WTC11 (cell line): ENCODE measurements around the gene ASPN. TPM values are rescaled to one million over a fixed set of nuclear protein-coding genes. Genes with fewer than 3 reads are reported as not detected.

Source experiments
- ATAC-seq: fragments of 200-7000 bp; cut with Tn5 transposase; 2 replicates; pipeline ENCODE4 v1.10.0; 2021; ENCODE audit warnings: mild to moderate bottlenecking, moderate library complexity
- CTCF ChIA-PET: fragments of 300-600 bp; sonication (Branson Sonifier 250); formaldehyde crosslinking; loops from one replicate; lab custom pipeline; 2021; ENCODE audit warnings: antibody characterized with exemption; lab: Charles Lee
- POLR2A ChIA-PET: fragments of 350-600 bp; sonication (Branson Sonifier 250); formaldehyde crosslinking; loops from one replicate; lab custom pipeline; 2021; ENCODE audit warnings: antibody characterized with exemption; lab: Charles Lee
- DNase-seq: peaks from one replicate; pipeline ENCODE4 v3.0.0; 2021; ENCODE audit warnings: low spot score
- H3K27ac Mint-ChIP-seq: 2 replicates; pipeline ENCODE4 v1.8.0; 2021; ENCODE audit warnings: mixed read lengths
- H3K27me3 Mint-ChIP-seq: 2 replicates; pipeline ENCODE4 v1.8.0; 2021; ENCODE audit warnings: low read depth, mild to moderate bottlenecking, moderate library complexity, mixed read lengths
- H3K36me3 Mint-ChIP-seq: 2 replicates; pipeline ENCODE4 v1.8.0; 2021; ENCODE audit warnings: mixed read lengths
- H3K4me1 Mint-ChIP-seq: 2 replicates; pipeline ENCODE4 v1.8.0; 2022; ENCODE audit warnings: mixed read lengths
- H3K4me3 Mint-ChIP-seq: 2 replicates; pipeline ENCODE4 v1.8.0; 2021; ENCODE audit warnings: mild to moderate bottlenecking, moderate library complexity, mixed read lengths
- H3K9me3 Mint-ChIP-seq: 2 replicates; pipeline ENCODE4 v1.8.0; 2021; ENCODE audit warnings: mixed read lengths
- FOXK1 ChIP-seq: sonication (generic); formaldehyde crosslinking; IDR thresholded peaks from 2 replicates; pipeline ENCODE4 v1.8.0; 2022; ENCODE audit warnings: mild to moderate bottlenecking, moderate library complexity, missing genetic modification reagents
- GRHL2 ChIP-seq: fragments of 250-450 bp; sonication (Bioruptor Pico); IDR thresholded peaks from 2 replicates; pipeline ENCODE4 v1.8.0; 2022; ENCODE audit warnings: mild to moderate bottlenecking, moderate library complexity; ENCODE audit not compliant: insufficient replicate concordance, severe bottlenecking
- HMGA2 ChIP-seq: fragments of 250-450 bp; sonication (Bioruptor Pico); IDR thresholded peaks from 2 replicates; pipeline ENCODE4 v1.4.0; 2021; ENCODE audit warnings: mild to moderate bottlenecking, moderate library complexity
- IRF2 ChIP-seq: sonication (generic); formaldehyde crosslinking; IDR thresholded peaks from 2 replicates; pipeline ENCODE4 v1.8.0; 2022; ENCODE audit warnings: low read depth, missing genetic modification reagents, borderline replicate concordance
- KAT7 ChIP-seq: sonication (generic); formaldehyde crosslinking; IDR thresholded peaks from 2 replicates; pipeline ENCODE4 v1.8.1; 2023; ENCODE audit warnings: missing genetic modification reagents, mild to moderate bottlenecking, borderline replicate concordance
- MXD4 ChIP-seq: fragments of 250-450 bp; sonication (Bioruptor Pico); IDR thresholded peaks from 2 replicates; pipeline ENCODE4 v1.8.0; 2021; ENCODE audit warnings: mild to moderate bottlenecking, moderate library complexity, borderline replicate concordance
- MYBL2 ChIP-seq: sonication (generic); formaldehyde crosslinking; IDR thresholded peaks from 2 replicates; pipeline ENCODE4 v1.8.1; 2023; ENCODE audit warnings: mild to moderate bottlenecking, moderate library complexity, missing genetic modification reagents
- NFATC4 ChIP-seq: fragments of 250-450 bp; sonication (Bioruptor Pico); IDR thresholded peaks from 2 replicates; pipeline ENCODE4 v1.9.0; 2021; ENCODE audit warnings: mild to moderate bottlenecking
- NFYB ChIP-seq: sonication (generic); formaldehyde crosslinking; conservative IDR thresholded peaks from 2 replicates; pipeline ENCODE4 v1.8.0; 2022; ENCODE audit warnings: low read depth, missing genetic modification reagents
- NR2C2 ChIP-seq: sonication (generic); formaldehyde crosslinking; IDR thresholded peaks from 2 replicates; pipeline ENCODE4 v1.8.0; 2022; ENCODE audit warnings: mild to moderate bottlenecking, missing genetic modification reagents
- PRRX2 ChIP-seq: fragments of 250-450 bp; sonication (Bioruptor Pico); IDR thresholded peaks from 2 replicates; pipeline ENCODE4 v1.8.0; 2021; ENCODE audit warnings: mild to moderate bottlenecking
- RELA ChIP-seq: sonication (generic); formaldehyde crosslinking; IDR thresholded peaks from 2 replicates; pipeline ENCODE4 v1.8.1; 2022; ENCODE audit warnings: missing genetic modification reagents, mild to moderate bottlenecking, borderline replicate concordance
- RORB ChIP-seq: fragments of 250-450 bp; sonication (Bioruptor Pico); IDR thresholded peaks from 2 replicates; pipeline ENCODE4 v1.9.0; 2021; ENCODE audit warnings: mild to moderate bottlenecking
- TEAD1 ChIP-seq: sonication (generic); formaldehyde crosslinking; IDR thresholded peaks from 2 replicates; pipeline ENCODE4 v1.8.0; 2022; ENCODE audit warnings: mild to moderate bottlenecking, missing genetic modification reagents
- ZBTB43 ChIP-seq: sonication (generic); formaldehyde crosslinking; IDR thresholded peaks from 2 replicates; pipeline ENCODE4 v1.8.1; 2023; ENCODE audit warnings: mild to moderate bottlenecking, missing genetic modification reagents
- ZMAT4 ChIP-seq: fragments of 250-450 bp; sonication (Bioruptor Pico); IDR thresholded peaks from 2 replicates; pipeline ENCODE4 v1.9.0; 2021; ENCODE audit warnings: mild to moderate bottlenecking
- ZNF219 ChIP-seq: sonication (generic); formaldehyde crosslinking; IDR thresholded peaks from 2 replicates; pipeline ENCODE4 v1.8.0; 2023; ENCODE audit warnings: missing genetic modification reagents, mild to moderate bottlenecking, borderline replicate concordance
- ZNF232 ChIP-seq: sonication (generic); formaldehyde crosslinking; IDR thresholded peaks from 2 replicates; pipeline ENCODE4 v1.8.0; 2022; ENCODE audit warnings: mild to moderate bottlenecking, missing genetic modification reagents
- ZNF671 ChIP-seq: fragments of 250-450 bp; sonication (Bioruptor Pico); IDR thresholded peaks from 2 replicates; pipeline ENCODE4 v1.8.0; 2021; ENCODE audit warnings: mild to moderate bottlenecking
- total RNA-seq: library from RNA; stranded (reverse); gene quantifications from 3 replicates; pipeline ENCODE4 v1.2.3, GENCODE V29; 2021
- TF ChIP-seq, protein P1 (sequence below): sonication (generic); formaldehyde crosslinking; IDR thresholded peaks from 2 replicates; pipeline ENCODE4 v1.8.0; 2023; ENCODE audit warnings: mild to moderate bottlenecking, missing genetic modification reagents
- TF ChIP-seq, protein P2 (sequence below): sonication (generic); formaldehyde crosslinking; IDR thresholded peaks from 2 replicates; pipeline ENCODE4 v1.8.0; 2023; ENCODE audit warnings: missing genetic modification reagents
- TF ChIP-seq, protein P3 (sequence below): sonication (generic); formaldehyde crosslinking; IDR thresholded peaks from 2 replicates; pipeline ENCODE4 v1.8.0; 2022; ENCODE audit warnings: mild to moderate bottlenecking, missing genetic modification reagents
- TF ChIP-seq, protein P4 (sequence below): sonication (generic); formaldehyde crosslinking; IDR thresholded peaks from 2 replicates; pipeline ENCODE4 v1.8.0; 2022; ENCODE audit warnings: missing genetic modification reagents

ASPN gene
- total RNA-seq, 1 experiment from 2014 or later: not detected

DNA sequence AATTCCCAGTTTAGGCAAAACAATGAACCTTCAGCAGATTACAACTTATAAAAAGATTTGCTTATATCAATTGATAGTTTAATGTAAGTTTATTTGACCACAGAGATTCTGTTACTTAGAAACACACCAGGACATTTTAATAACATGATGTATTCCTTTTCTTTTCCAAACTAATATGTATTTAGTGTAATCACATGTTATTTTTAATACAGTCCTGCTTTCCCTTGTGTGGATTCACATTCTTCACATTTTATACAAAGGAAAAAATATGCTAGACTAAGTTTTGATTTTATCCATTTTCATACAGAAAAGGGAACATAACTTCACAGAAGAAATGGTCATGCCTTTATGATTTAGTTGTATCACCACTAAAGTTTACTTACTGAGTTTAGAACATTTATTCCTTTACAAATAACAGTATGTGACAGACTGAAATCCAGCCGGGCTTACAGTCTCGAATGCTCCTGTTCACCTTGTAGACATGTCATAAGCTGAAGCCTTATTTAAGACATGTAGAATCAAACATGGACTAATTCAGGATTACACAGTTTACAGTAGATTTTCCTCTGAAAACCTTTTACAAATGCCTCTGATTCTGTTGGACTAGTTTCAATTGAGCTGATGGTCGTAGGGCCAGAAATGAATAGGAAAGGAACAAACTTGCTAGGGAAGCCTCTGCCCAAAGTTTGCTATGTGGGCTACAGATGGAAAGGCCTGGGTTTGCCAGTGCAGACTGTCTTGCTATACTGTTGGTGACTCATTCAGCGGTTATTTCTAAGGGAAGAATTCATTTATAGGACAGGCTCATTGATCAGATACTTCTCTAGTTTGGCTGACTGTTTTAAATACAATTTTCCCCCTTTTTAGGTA, 6.6 kb upstream of the ASPN start (continued):
- TF ChIP-seq, protein P1, sequence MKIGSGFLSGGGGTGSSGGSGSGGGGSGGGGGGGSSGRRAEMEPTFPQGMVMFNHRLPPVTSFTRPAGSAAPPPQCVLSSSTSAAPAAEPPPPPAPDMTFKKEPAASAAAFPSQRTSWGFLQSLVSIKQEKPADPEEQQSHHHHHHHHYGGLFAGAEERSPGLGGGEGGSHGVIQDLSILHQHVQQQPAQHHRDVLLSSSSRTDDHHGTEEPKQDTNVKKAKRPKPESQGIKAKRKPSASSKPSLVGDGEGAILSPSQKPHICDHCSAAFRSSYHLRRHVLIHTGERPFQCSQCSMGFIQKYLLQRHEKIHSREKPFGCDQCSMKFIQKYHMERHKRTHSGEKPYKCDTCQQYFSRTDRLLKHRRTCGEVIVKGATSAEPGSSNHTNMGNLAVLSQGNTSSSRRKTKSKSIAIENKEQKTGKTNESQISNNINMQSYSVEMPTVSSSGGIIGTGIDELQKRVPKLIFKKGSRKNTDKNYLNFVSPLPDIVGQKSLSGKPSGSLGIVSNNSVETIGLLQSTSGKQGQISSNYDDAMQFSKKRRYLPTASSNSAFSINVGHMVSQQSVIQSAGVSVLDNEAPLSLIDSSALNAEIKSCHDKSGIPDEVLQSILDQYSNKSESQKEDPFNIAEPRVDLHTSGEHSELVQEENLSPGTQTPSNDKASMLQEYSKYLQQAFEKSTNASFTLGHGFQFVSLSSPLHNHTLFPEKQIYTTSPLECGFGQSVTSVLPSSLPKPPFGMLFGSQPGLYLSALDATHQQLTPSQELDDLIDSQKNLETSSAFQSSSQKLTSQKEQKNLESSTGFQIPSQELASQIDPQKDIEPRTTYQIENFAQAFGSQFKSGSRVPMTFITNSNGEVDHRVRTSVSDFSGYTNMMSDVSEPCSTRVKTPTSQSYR (CRISPR knock-in tag): no peak
- no peak for TF ChIP-seq KAT7 (CRISPR knock-in tag)
- TF ChIP-seq MXD4 (CRISPR knock-in tag): no peak
- TF ChIP-seq RORB (CRISPR knock-in tag): no peak
- TF ChIP-seq, all 79 proteins: peak for 0

- ATAC-seq (no peak), DNase-seq (no peak)
- no peak overlapping the region for H3K27ac Mint-ChIP-seq
- H3K27me3 Mint-ChIP-seq: no peaks in the 10 kb centered on the region
- H3K4me1 Mint-ChIP-seq: peaks cover under 1% of the 10 kb centered on the region; the same call in 1 of the 2 replicates
- CTCF ChIA-PET: interaction anchor here (0.7 kb wide), 2 partner anchors 17 to 340 kb away, joined by 3 read pairs; no protein-coding TSS in a partner anchor
- TF ChIP-seq ZNF219 (CRISPR knock-in tag): no peak
- no peak for TF ChIP-seq IRF2 (CRISPR knock-in tag)
- no peak for TF ChIP-seq TEAD1 (CRISPR knock-in tag)
- TF ChIP-seq, protein P2, sequence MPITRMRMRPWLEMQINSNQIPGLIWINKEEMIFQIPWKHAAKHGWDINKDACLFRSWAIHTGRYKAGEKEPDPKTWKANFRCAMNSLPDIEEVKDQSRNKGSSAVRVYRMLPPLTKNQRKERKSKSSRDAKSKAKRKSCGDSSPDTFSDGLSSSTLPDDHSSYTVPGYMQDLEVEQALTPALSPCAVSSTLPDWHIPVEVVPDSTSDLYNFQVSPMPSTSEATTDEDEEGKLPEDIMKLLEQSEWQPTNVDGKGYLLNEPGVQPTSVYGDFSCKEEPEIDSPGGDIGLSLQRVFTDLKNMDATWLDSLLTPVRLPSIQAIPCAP (CRISPR knock-in tag): no peak
- no peak for TF ChIP-seq ZMAT4
- TF ChIP-seq PRRX2 (CRISPR knock-in tag): no peak
- TF ChIP-seq ZBTB43: no peak
- H3K4me3 Mint-ChIP-seq: no peak overlapping the region
- POLR2A ChIA-PET: interaction anchor here (0.6 kb wide), 1 partner anchor 135 kb away, joined by 6 read pairs; no protein-coding TSS in a partner anchor
- no peaks in the 10 kb centered on the region for H3K36me3 Mint-ChIP-seq
- H3K9me3 Mint-ChIP-seq: no peaks in the 10 kb centered on the region
These were observed 4.1 kb upstream of the ASPN start for GRCh38 chr9:92486371-92486770.

DNA sequence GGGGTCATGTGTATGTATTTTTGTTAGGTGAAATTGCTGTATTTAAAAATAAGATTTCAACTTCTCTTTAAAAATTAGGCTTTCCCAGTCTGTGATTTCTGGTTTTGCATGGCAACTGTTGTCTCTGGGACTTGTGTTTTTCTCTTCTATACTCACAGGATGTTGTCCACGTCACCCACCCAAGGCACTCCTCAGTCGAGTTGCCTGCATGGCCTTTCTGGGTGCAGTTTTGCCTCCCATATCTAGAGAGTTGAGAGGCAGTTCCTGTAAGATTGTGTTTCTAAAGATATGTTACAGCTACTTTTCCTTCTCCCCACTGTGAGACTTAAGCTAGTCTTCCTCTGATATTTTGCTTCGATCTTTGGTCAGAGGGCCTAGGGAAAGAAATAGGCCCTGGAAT, 2.3 kb upstream of the ASPN start:
- Mint-ChIP-seq H3K4me1 (peaks cover 16% of the 10 kb centered on the region), H3K4me3 (no peak overlapping the region), H3K27me3 (no peaks in the 10 kb centered on the region), H3K9me3 (no peaks in the 10 kb centered on the region), H3K27ac (no peak overlapping the region), H3K36me3 (no peaks in the 10 kb centered on the region)
- ATAC-seq: no peak
- no peak for DNase-seq
- ChIA-PET CTCF (no interaction called here), POLR2A (interaction anchor here (0.6 kb wide), 1 partner anchor 13 kb away, joined by 3 read pairs; no protein-coding TSS in a partner anchor)
- TF ChIP-seq HMGA2 (CRISPR knock-in tag): no peak
- no peak for TF ChIP-seq GRHL2 (CRISPR knock-in tag)
- TF ChIP-seq ZNF671 (CRISPR knock-in tag): no peak
- TF ChIP-seq ZNF232 (CRISPR knock-in tag): no peak
- no peak for TF ChIP-seq NFATC4 (CRISPR knock-in tag)
- no peak for TF ChIP-seq FOXK1 (CRISPR knock-in tag)
- TF ChIP-seq, protein P3, sequence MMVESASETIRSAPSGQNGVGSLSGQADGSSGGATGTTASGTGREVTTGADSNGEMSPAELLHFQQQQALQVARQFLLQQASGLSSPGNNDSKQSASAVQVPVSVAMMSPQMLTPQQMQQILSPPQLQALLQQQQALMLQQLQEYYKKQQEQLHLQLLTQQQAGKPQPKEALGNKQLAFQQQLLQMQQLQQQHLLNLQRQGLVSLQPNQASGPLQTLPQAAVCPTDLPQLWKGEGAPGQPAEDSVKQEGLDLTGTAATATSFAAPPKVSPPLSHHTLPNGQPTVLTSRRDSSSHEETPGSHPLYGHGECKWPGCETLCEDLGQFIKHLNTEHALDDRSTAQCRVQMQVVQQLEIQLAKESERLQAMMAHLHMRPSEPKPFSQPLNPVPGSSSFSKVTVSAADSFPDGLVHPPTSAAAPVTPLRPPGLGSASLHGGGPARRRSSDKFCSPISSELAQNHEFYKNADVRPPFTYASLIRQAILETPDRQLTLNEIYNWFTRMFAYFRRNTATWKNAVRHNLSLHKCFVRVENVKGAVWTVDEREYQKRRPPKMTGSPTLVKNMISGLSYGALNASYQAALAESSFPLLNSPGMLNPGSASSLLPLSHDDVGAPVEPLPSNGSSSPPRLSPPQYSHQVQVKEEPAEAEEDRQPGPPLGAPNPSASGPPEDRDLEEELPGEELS (CRISPR knock-in tag): no peak
- TF ChIP-seq MYBL2 (CRISPR knock-in tag): no peak
- no peak for TF ChIP-seq RELA
- TF ChIP-seq, protein P4, sequence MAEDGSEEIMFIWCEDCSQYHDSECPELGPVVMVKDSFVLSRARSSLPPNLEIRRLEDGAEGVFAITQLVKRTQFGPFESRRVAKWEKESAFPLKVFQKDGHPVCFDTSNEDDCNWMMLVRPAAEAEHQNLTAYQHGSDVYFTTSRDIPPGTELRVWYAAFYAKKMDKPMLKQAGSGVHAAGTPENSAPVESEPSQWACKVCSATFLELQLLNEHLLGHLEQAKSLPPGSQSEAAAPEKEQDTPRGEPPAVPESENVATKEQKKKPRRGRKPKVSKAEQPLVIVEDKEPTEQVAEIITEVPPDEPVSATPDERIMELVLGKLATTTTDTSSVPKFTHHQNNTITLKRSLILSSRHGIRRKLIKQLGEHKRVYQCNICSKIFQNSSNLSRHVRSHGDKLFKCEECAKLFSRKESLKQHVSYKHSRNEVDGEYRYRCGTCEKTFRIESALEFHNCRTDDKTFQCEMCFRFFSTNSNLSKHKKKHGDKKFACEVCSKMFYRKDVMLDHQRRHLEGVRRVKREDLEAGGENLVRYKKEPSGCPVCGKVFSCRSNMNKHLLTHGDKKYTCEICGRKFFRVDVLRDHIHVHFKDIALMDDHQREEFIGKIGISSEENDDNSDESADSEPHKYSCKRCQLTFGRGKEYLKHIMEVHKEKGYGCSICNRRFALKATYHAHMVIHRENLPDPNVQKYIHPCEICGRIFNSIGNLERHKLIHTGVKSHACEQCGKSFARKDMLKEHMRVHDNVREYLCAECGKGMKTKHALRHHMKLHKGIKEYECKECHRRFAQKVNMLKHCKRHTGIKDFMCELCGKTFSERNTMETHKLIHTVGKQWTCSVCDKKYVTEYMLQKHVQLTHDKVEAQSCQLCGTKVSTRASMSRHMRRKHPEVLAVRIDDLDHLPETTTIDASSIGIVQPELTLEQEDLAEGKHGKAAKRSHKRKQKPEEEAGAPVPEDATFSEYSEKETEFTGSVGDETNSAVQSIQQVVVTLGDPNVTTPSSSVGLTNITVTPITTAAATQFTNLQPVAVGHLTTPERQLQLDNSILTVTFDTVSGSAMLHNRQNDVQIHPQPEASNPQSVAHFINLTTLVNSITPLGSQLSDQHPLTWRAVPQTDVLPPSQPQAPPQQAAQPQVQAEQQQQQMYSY (CRISPR knock-in tag): no peak
- TF ChIP-seq NR2C2 (CRISPR knock-in tag): no peak
- no peak for TF ChIP-seq NFYB (CRISPR knock-in tag)
- no peak for TF ChIP-seq ZNF219 (CRISPR knock-in tag)
